Activated naive CD8-positive, alpha-beta T cell treated with anti-CD3 and anti-CD28 coated beads for 36 hours (primary cell): Measurements from ENCODE around the gene GABARAP. TPM values are rescaled to one million over a fixed set of nuclear protein-coding genes. Genes with fewer than 3 reads are reported as not detected.
"Not testable (repeated sequence)": the region's sequence is repeated elsewhere in the genome, so short reads cannot be mapped to it uniquely, and the experiment has no call there.

Experiments used
- DNase-seq: peaks from one replicate; pipeline ENCODE4 v3.0.0; 2021
- H3K27ac Mint-ChIP-seq: one replicate; pipeline ENCODE4 v1.8.0; 2022; ENCODE audit warnings: mild to moderate bottlenecking, moderate library complexity, mixed read lengths
- H3K27me3 Mint-ChIP-seq: one replicate; pipeline ENCODE4 v1.8.0; 2022; ENCODE audit warnings: mild to moderate bottlenecking, mixed read lengths
- H3K36me3 Mint-ChIP-seq: one replicate; pipeline ENCODE4 v1.8.0; 2021; ENCODE audit warnings: mild to moderate bottlenecking, mixed read lengths
- H3K4me1 Mint-ChIP-seq: one replicate; pipeline ENCODE4 v1.8.0; 2021; ENCODE audit warnings: mixed read lengths
- H3K4me3 Mint-ChIP-seq: one replicate; pipeline ENCODE4 v1.8.0; 2022; ENCODE audit warnings: mild to moderate bottlenecking, moderate library complexity, mixed read lengths
- H3K9me3 Mint-ChIP-seq: one replicate; pipeline ENCODE4 v1.8.0; 2022; ENCODE audit warnings: mixed read lengths
- total RNA-seq, 2 experiments: library from RNA; stranded (reverse); gene quantifications; one replicate each; pipeline ENCODE4 v1.2.3, GENCODE V29; 2021

The GABARAP gene
- total RNA-seq, 2 experiments from 2014 or later, result 112 to 113 TPM

DNA sequence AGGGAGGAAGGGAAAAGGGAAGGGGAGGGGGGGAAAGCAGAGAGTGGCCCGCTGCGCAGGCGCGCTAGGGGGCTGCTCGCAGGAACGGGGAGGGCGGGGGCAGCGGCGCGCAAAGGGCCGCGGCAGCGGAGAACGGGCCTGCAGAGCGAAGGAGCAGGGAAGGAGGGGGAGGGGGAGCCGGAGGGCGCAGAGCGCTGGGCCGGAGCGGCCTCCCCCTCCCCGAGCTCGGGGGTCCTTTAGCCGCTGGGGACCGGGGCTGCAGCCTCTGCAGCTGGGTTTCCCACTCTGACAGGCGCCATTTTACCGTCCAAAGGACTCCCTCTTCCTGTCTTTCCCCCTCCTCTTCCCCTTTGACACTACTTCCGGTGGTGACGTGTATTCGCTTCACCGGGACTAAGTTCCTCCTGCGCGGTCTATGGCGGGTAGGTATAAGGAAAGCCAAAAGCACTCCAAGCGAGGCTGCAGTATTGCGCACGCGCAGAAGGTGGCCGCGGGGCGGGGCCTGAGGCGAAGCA is 9.5 kb upstream of the GABARAP start, which contains the start of gene CTDNEP1:
TSS of gene CTDNEP1 (minus strand) at position 74 of the 515 bp plus-strand sequence. CDS start 438 bp downstream, outside the sequence.
- peaks cover 37% of the 10 kb centered on the region for H3K36me3 Mint-ChIP-seq
- peak within 1 kb of the TSS; percentile 100 for H3K27ac Mint-ChIP-seq
- H3K4me1 Mint-ChIP-seq, result peaks cover 32% of the 10 kb centered on the region
- H3K9me3 Mint-ChIP-seq, result no peaks in the 10 kb centered on the region
- peak; percentile 97 for DNase-seq
- H3K4me3 Mint-ChIP-seq, result peak within 1 kb of the TSS; percentile 97
- H3K27me3 Mint-ChIP-seq, result no peaks in the 10 kb centered on the region

DNA sequence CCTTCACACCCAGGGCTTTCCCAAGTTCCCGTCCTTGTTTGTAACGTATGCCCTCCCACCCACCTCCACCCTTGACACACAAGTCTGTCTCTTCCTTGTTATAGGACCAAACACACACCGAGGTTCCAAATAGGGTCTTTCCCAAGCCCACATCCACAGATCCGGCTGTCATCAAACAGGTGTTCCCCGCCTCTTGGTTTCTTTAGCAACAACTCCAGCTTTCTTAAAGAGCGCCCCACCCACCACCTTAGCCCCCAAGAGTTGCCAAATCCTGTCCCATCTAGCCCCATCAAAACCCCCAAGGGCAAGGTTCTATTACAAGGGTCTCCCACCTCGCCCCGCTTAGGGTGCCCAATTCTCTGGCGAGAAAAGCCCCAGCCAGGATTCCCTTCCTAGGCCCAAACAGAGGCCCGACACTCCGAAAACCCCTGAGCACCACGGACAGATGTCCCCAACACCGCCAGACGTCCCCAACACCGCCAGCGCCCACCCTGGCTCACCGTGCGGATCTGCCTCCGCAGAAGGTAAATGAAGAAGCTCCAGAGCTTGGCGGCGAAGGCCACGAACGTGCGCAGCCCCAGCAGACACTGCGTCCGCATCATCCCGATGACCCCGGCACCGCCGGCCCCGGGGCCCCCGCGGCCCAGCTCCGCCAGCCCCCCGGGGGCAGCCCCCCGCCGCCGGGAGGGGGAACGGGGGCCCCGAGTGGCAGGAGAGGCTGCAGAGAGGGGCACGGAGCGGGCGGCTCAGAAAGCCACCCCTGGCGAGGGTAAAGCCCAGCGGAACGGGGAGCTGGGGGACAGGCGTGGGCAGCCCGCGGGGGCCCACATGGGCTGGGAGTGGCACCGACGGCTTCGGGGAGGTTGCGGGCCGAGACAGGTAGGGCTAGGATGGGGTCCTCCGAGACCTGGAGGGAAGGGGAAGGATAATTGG is 8.7 kb upstream of the GABARAP start:
- Mint-ChIP-seq H3K36me3 (peaks cover 36% of the 10 kb centered on the region), H3K4me3 (peak overlapping the region; percentile 97), H3K27ac (peak overlapping the region; percentile 100), H3K4me1 (peaks cover 36% of the 10 kb centered on the region), H3K9me3 (no peaks in the 10 kb centered on the region), H3K27me3 (no peaks in the 10 kb centered on the region)
- no peak for DNase-seq

DNA sequence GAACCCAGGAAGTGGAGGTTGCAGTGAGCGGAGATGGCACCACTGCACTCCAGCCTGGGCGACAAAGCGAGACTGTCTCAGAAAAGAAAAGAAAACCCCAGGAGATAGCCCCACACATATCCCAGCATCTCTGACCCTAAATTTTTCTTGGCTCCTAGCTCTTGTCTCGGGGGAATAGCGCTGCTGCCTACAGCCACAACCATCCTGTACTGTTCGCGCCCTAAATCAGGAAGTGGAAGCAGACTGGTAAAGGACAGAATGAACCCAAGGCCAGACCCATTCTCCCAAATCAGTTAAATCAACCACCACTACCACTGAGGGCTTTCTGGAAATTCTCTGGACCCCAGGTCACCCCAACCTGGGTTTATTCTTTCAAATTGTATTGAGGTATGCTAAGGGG is 7.6 kb upstream of the GABARAP start:
- H3K36me3 Mint-ChIP-seq, result peaks cover 35% of the 10 kb centered on the region
- no peaks in the 10 kb centered on the region for H3K27me3 Mint-ChIP-seq
- peak overlapping the region; percentile 94 for H3K27ac Mint-ChIP-seq
- H3K4me1 Mint-ChIP-seq, result peaks cover 36% of the 10 kb centered on the region
- peak overlapping the region; percentile 97 for H3K4me3 Mint-ChIP-seq
- DNase-seq, result no peak
- no peaks in the 10 kb centered on the region for H3K9me3 Mint-ChIP-seq

DNA sequence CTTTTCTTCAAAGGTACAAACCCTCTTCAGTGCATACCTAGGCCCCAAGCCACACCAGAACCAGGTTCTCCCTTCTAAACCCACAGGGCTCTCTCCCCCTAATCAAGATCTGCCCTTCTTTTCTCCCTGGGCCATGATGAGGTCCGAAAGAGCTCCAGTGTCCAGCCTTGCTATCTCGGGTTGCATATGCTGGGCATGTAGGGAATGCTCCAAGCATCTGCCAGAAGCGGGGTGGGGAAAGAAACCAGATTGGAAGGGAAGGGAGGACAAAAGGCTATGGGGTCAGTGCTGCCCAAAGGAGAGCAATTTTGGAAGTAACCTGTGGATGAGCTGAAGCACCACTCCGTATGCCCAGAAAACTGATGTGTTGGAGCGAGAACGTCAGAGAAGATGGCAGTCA is 7.0 kb upstream of the GABARAP start:
- no peaks in the 10 kb centered on the region for H3K9me3 Mint-ChIP-seq
- H3K4me1 Mint-ChIP-seq, result peaks cover 36% of the 10 kb centered on the region
- H3K36me3 Mint-ChIP-seq, result peaks cover 36% of the 10 kb centered on the region
- peak overlapping the region; percentile 35 for H3K27ac Mint-ChIP-seq
- peak overlapping the region; percentile 97 for H3K4me3 Mint-ChIP-seq
- no peak for DNase-seq
- H3K27me3 Mint-ChIP-seq, result no peaks in the 10 kb centered on the region

DNA sequence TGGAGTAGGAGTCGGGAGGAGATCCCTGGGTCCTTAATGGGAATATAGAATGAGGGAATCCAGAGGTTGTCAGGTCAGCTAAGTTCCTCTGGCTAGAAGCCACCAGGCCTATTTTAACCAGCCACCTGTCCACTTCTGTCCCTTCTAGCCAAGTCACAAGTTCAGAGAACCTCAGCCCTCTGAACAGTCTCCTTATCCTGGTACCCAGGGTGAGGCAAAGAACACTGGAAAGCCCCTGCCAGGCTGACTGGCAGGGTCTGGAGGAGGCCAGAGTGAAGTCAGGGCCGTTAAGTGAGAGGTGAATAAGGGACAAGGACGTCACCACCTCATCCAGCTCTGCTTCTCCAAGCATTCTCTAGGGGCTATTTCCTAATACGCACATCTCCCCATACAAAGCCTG is 6.5 kb upstream of the GABARAP start:
- no peaks in the 10 kb centered on the region for H3K9me3 Mint-ChIP-seq
- peaks cover 32% of the 10 kb centered on the region for H3K36me3 Mint-ChIP-seq
- no peaks in the 10 kb centered on the region for H3K27me3 Mint-ChIP-seq
- no peak overlapping the region for H3K27ac Mint-ChIP-seq
- no peak for DNase-seq
- H3K4me3 Mint-ChIP-seq, result peak overlapping the region; percentile 97
- H3K4me1 Mint-ChIP-seq, result peaks cover 32% of the 10 kb centered on the region

DNA sequence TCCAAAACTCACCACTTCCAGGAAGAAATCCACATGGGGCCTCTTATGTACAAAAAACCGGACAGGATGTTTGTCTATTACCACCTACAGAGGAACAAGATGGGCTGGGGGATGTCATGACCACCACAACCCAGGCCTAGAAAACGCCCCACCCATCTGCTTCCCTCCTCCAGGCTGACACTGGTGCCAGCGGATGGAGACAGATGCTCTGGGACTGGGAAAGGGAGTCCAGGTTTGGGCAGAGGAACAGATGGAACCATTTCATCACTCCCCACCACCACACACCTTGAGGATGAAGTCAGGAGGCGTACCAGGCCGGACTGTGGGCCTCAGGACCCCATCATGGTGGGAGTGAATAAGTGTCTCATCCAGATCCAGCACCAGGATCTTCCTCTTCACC is 4.5 kb upstream of the GABARAP start:
- H3K4me1 Mint-ChIP-seq, result peaks cover 35% of the 10 kb centered on the region
- DNase-seq, result no peak
- H3K36me3 Mint-ChIP-seq, result peaks cover 36% of the 10 kb centered on the region
- peaks cover 3% of the 10 kb centered on the region for H3K27me3 Mint-ChIP-seq
- H3K9me3 Mint-ChIP-seq, result no peaks in the 10 kb centered on the region
- H3K27ac Mint-ChIP-seq, result peak overlapping the region; percentile 69
- no peak overlapping the region for H3K4me3 Mint-ChIP-seq

DNA sequence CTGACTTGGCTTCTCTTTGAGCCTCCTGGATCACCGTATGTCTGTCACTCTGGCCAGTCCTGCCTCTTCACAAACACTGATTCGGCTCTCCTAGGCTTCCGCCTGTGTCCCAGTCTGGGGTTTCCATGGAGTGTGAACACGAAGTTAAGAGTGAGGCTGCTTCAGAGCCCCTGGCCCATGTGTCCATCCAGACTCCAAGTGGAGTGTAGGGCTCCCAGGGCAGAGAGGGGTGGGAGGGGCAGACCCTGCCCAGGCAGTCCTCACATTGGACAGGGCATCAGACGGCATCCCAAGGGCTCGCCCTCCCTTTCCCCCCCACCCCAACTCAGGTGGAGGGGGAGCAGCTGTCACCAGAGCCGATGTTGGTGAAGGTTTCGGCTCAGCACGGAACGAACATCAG is 1.6 kb upstream of the GABARAP start:
- not testable (repeated sequence) for H3K27me3 Mint-ChIP-seq, DNase-seq, H3K4me3 Mint-ChIP-seq, H3K27ac Mint-ChIP-seq, H3K9me3 Mint-ChIP-seq
- H3K4me1 Mint-ChIP-seq, result peaks cover 43% of the 10 kb centered on the region
- peaks cover 27% of the 10 kb centered on the region for H3K36me3 Mint-ChIP-seq

DNA sequence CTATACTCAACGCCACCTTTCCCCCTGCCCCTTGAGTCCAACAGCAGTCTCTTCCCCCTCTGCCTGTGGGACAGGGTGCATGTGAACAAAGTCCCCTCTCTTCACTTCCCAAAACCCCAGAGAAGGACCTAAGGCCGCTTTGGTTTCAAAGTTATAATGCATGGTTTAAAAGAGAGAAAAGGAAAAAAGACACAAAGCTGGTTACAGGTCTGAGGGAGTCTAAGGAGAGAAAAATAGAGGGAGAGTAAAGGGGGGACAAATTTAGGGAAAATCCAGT is 1.1 kb upstream of the GABARAP start:
- peak overlapping the region; percentile 68 for H3K4me3 Mint-ChIP-seq

DNA sequence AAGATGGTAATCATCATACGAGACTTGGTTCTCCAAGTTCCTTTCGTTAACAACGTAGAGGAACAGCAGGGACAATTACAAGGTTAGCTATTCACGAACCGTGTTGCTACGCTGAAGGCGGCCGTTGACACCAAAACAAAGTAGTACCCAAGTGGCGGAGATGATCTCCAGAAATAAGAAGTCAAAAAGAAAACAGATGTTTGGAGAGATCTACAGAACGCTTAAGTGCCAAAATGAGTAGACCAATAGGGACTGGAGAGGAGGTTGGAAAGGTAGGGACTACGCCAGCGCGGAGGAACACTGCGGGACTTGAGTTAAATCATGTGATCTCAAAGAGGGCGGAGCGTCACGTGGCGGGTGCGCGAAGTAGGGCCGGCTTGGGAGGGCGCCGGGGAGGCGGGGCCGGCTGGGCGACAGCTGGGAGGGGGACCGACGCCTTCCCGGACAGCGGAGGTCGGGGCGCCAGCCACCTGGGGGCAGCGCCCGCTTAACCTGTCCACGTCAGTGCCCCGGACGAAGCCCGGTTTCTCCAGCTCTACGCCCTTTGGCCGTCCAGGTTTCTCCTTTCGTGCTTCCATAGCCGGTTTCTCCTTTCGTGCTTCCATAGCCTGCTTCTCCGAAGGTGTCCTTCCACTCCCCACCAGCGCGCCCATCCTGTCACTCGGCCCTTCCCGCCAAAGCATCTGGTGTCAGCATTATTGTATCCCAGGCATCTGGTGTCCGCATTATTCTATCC is 636 bp upstream of the GABARAP start:
- H3K9me3 Mint-ChIP-seq, result no peaks in the 10 kb centered on the region
- DNase-seq, result peak; percentile 89
- H3K4me1 Mint-ChIP-seq, result peaks cover 39% of the 10 kb centered on the region
- peaks cover 26% of the 10 kb centered on the region for H3K36me3 Mint-ChIP-seq
- H3K27me3 Mint-ChIP-seq, result peaks cover 3% of the 10 kb centered on the region
- H3K4me3 Mint-ChIP-seq, result peak overlapping the region; percentile 99
- peak overlapping the region; percentile 98 for H3K27ac Mint-ChIP-seq

More for the DNA sequence above, 1.1 kb upstream of the GABARAP start:
- Mint-ChIP-seq H3K9me3 (no peaks in the 10 kb centered on the region), H3K27ac (peak overlapping the region; percentile 82), H3K36me3 (peaks cover 26% of the 10 kb centered on the region), H3K4me1 (peaks cover 39% of the 10 kb centered on the region), H3K27me3 (peaks cover 3% of the 10 kb centered on the region)
- DNase-seq, result no peak

DNA sequence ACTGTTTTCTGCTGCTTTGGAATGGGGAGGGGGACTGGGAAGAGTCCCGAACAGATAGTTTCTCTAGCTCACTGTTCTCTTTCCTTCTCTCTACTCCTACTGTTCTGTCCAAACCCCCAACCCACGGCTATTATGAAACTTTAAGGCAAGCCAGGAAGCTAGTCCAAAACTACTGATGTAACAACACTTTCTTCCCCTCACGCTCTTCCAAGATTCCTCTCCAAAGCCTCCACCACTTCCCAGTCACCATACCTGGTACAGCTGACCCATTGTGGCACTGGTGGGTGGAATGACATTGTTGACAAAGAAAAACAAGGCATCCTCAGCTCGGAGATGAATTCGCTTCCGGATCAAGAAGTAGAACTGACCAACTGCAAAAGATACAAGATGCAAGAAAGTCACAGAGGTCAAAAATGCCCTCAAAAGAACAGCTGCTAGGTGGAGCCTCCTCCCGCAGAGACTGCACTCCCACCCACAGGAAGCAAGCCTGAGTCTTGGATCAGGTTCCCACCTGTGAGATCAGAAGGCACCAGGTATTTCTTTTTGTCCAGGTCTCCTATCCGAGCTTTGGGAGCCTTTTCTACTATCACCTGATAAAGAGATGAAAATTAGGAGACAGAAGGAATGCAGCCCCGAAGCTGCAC is 1.0 kb downstream of the GABARAP start:
- Mint-ChIP-seq H3K27me3 (peaks cover 3% of the 10 kb centered on the region), H3K36me3 (peaks cover 30% of the 10 kb centered on the region), H3K9me3 (no peaks in the 10 kb centered on the region)

DNA sequence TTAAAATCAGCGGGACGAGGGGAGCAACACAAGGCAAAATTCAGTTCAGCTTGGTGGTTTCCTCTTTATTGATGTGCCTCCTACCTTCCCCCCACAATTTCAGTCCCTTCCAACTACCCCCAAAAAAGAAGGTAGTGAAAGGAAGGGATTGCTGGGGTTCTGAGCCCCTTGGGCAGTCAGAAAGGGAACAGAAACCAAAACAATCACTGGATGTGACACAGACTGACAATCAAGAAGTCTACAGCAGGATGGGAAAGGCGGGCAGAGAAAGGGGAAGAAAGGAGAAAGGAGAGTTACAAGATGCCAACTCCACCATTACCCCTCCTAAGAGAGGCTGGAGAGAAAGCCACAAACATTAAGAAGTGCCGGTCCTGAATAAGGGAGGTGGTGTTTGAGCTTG is 1.9 kb downstream of the GABARAP start:
- Mint-ChIP-seq H3K9me3 (no peaks in the 10 kb centered on the region), H3K27me3 (peaks cover 3% of the 10 kb centered on the region), H3K4me3 (peak overlapping the region; percentile 98), H3K36me3 (peaks cover 32% of the 10 kb centered on the region), H3K27ac (peak overlapping the region; percentile 98), H3K4me1 (peaks cover 52% of the 10 kb centered on the region)
- no peak for DNase-seq

More for the DNA sequence above, 1.0 kb downstream of the GABARAP start:
- DNase-seq, result no peak
- Mint-ChIP-seq H3K4me1 (peaks cover 43% of the 10 kb centered on the region), H3K27ac (peak overlapping the region; percentile 98), H3K4me3 (peak overlapping the region; percentile 99)

DNA sequence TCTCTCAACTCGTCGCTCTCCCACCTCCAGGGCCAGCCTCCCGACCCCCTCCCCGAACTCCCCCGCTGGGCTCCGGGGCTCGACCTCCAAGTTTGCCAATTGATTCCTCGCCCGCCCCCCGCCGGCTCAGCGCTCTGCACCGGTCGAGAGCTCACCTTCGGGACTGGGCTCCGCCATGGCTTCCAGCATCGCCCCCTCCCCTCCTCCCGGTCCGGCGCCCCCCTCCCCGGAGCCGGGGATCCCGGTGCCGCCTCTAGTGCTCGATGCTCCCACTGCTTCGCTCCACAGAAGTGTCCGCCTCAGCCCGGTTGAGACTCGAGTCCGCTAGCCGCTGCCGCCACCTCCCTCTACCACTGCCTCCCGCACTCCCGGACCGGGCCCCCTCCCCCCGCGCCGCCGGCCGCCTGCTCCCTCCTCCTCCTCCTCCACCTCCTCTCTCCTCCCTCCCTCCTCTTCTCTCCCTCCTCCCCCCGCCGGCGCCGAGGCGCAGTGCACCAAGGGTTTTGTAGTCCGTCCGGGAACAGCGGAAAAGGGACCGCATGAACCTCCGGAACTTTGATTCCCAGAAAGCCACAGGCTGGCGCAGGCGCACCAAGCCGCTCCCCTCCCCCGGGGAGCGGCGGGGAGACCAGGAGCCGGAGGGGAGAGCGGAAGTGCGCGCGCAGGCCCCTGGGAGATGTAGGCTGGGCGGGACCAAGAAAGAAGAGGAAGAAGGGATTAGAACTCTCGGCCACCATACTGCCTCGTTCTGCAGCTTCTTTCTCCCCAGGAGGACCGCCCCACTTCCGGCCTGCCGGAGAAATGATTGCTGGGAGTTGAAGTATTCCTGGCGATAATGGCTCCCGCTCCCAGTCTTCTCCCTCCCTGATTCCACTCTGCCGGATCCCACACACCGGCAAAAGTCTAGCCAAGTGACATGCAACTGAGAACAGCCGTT is 2.9 kb downstream of the GABARAP start, which contains the start of gene PHF23:
TSS of gene PHF23 (minus strand) at position 367 of the 937 bp plus-strand sequence. CDS start at position 189, 178 bp downstream.
- peaks cover 35% of the 10 kb centered on the region for H3K36me3 Mint-ChIP-seq
- H3K27me3 Mint-ChIP-seq, result peaks cover 3% of the 10 kb centered on the region
- no peaks in the 10 kb centered on the region for H3K9me3 Mint-ChIP-seq
- peaks cover 59% of the 10 kb centered on the region for H3K4me1 Mint-ChIP-seq
- peak within 1 kb of the TSS; percentile 98 for H3K27ac Mint-ChIP-seq
- peak within 1 kb of the TSS; percentile 98 for H3K4me3 Mint-ChIP-seq
- DNase-seq, result peak; percentile 97

DNA sequence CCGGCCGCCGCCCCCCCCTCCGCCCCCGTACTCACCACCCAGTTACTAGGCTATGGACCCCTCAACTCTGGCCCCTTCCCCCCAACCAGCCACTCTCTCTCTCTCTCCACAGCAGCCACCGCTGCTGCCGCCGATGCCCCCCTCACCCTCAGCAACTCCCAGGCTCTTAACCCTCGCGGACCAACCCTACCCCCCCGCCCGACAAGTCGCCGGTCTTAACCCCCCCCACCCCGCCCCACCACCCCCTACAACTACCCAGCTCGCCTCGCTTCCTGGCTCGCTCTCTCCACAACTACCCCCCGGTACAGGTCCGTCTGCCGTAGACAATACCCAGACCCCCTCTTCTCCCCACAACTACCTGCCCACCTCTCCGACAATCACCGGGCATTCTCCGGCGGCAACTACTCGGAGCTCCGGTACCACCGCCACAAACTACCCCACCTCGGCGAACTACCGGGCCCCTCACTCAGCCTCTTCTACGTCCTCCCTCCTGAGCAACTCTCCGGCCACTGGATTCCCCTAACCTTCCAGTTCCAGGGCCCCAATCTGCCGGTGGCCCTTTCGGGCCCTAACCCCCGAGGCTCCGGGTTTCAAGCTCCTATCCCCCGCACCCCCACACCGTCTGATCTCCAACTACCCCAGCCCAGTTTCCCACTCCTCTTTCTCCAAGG is 3.7 kb downstream of the GABARAP start:
- Mint-ChIP-seq H3K4me3 (peak overlapping the region; percentile 98), H3K27me3 (peaks cover 3% of the 10 kb centered on the region)

More for the DNA sequence above, 3.7 kb downstream of the GABARAP start:
- H3K36me3 Mint-ChIP-seq, result peaks cover 37% of the 10 kb centered on the region
- H3K4me1 Mint-ChIP-seq, result peaks cover 59% of the 10 kb centered on the region
- peak; percentile 28 for DNase-seq
- peak overlapping the region; percentile 97 for H3K27ac Mint-ChIP-seq
- H3K9me3 Mint-ChIP-seq, result no peaks in the 10 kb centered on the region
